Fibroblast of skin of abdomen (primary cell): ENCODE results near the gene TGFBR3.

ENCODE experiments used
- DNase-seq: peaks from one replicate; pipeline ENCODE4 v3.0.0-alpha.2; 2013

Gene TGFBR3

DNA sequence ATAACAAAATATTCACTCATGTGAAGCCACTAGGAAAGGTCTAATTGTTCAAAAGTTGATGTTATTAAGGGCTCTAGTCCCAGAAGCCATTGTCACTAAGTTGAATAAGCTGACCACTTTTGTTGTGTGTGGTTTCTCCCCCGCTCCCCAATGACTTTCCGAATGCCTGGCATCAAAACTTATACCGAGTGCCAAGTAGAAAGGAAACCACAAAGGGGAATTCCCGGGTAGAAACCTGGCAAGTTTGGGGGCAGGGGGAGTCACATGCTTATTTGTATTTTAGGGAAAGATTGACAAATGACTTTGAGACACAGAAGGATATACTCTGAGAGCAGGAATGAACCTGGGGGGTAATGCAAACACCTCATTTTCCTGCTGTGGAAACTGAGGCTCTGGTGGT, 154.1 kb downstream of the TGFBR3 start:
- peak; percentile 39 for DNase-seq

DNA sequence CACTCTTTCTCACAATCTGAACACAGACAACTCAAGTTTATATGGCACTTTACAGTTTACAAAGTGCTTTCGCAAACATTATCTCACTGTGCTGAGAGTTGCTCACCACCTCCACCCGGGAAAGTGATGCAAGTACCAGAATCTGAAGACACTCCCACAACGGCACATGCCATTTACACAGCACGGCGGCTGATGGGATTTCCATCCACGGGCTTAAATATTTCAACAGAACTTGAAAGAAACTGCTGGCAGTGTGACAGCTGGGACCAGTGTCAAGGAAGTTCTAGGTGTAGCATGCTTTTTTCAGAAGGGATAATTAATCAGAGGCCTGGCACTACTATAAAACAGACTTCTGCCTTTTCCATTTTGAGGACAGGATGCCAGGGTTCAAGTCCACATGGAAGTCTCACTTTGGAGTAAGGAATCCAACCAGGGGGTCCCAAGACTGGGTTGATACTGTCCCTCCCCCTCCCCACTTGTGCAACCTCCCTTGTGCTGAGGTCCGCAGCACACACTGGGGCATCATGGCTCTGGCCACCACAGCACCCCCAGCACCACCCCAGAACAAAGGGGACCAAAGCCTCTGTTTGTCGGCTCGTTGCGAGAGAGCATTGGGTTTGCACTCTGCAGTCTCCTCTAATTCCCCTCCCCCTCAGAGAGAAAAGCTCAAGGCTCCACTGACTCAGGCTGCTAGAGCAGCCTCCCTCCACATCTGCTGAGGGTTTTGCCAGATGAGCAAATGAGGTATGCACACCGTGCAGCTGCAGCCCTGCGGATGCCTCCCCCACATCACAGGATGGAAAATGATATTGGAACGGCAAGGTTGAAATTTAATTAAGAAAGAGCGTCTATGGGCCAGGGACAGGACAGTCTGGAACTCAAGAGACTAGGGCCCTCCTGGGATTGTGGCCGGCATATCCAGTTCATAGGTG, 154.9 kb downstream of the TGFBR3 start:
- DNase-seq: peak; percentile 81

DNA sequence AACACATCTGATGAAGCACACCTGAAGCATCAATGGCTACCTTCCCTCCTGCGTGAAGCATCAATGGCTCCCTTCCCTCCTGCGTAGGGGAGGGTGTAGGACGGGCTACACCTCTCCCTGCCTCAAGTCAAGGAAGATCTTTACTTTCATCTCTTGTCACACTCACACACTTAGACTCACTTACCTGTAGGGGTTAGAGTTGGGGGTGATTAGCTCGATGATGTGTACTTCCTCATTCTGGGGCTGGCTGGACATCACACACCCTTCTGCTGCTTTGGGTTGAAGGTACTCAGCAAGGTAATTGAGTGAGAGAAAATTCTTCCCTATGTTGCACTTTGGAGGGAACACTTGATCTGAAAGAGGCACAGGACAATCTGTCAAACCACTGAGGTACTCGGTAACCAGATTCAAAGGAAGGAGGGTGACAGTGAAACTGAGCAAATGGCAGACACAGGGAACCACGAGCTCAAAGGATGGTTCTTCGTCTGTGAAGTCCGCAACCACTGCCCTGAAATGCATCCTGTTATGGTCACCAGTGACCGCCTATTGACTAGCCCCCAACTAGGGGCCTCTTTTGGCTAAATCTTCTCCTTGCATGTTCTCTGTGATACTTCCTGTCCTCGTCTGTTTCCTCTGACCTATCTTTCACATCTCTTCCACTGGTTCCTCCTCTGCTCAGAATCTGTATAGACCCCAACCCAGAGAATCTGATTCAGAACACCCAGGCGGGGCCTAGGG, 156.2 kb downstream of the TGFBR3 start:
- no peak for DNase-seq

DNA sequence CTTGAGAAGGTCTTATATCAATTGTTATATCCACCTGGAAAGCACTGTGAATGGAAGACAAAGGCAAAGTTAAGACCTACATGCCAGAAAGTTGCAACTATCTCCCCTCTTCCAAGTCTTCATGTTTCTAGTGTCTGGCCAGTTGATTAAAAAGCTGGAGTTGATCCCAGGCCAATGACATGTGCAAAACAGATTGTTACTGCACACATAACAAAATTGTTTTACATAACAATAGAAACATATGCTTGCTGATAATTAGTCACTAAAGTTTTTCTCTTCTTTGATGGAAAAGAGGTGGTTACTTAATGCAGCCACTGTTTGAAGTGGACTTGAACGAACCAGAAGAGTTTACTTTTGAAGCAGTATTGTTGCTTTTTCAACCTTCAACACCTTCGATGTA, 158.2 kb downstream of the TGFBR3 start:
- peak; percentile 73 for DNase-seq

DNA sequence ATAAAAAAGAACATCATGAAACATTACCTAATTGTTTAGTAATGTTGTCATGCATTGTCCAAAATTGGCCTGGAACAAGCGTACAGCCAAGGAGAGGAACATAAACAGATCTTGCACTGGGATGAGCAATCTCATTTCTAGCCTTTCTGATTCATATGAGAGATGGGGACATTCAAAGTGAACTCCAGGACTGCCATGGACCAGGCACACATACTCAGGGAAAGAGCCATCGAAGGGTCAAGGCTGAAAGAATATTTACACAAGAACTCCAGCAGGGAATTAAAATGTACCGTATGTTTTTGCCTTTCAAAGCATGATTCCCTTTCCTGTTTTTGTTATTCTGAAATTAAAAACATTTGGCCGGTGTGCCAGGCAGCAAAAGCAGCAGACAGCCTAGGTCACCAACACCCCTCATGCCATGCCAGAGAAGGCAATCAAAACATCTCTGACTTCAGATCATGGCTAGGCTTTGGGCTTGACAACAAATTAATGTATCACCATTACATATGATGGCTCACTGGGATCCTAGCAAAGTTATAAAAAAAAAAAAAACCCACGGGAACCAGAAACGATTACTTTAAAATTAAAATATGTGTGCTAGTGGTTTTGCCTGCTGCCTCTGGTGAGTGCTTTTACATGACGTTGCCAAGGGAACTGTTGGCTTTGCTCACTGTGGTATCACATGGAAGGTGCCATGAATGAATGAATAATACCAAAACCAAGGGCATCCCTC, 159.8 kb downstream of the TGFBR3 start:
- peak; percentile 83 for DNase-seq

DNA sequence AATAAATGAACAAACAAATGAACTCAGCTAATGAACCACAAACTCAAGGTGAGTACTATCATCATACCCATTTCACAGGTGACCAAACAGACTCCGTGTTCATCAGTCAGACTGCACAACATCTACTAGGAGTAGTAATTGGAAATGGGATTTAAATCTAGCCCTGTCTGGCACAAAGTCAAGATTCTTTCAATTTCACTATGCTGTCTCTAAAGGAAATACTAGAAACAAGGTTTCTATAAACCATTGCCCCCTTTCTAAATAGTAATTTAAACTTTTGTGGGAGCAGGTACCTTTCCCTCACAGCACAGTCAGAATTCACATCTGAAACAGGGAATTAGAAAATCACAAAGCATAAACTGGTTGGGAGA, 160.3 kb downstream of the TGFBR3 start:
- no peak for DNase-seq

DNA sequence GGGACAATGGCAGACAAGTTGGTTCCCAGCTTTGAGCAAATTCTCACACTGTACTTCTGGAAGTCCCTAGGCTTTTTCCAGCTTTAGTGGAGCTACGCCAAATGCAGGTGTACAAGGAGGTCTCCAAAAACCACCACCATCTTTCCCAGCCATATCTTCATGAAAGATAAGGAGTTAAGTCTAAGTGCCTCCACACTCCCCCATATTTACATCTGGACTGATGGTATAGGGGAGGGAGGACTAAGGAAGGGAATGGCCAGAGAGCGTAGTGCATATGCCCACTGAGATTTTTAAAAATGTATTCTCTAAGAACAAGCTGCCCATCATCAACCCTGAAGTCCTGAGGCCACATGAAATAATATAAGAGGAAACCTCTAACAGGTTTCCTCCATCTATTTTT, 161.3 kb downstream of the TGFBR3 start:
- no peak for DNase-seq

DNA sequence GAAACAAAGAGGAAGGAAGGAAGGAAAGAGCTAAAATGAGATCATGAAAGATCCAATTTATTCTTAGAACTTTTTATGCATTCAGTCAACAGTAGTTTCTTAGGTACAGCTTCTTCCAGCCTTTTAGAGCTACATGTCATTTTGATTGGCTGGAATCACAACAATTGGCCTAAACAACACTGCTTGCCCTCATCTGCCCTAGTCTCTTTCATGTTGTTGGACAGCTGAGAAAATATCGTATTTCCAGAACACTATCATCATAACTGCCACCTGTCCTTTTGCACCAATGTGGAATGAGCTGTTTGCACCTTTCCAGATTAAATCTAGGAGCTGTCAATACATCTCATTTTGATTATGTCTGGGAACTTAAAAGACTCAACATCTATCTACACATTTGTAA, 161.7 kb downstream of the TGFBR3 start:
- DNase-seq: no peak

DNA sequence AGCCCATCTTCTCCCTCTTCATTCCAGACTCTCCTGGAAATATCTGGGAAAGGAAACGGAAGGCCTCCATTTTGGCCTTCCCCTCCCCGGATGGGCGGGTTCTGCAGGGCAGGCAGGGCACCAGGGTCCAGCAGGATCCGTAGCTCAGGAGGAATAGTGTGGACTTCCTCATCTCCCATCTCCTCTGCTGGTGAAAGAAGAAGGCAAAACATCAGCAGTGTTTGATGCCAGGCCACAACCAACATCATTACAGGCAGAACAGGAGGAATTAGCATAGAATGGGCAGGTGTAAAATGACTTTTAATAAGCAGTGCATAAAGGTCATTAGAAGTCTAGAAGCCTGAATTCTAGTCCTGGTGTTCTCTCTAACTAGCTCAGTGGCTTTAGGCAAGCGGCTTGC, 165.9 kb downstream of the TGFBR3 start:
- no peak for DNase-seq

DNA sequence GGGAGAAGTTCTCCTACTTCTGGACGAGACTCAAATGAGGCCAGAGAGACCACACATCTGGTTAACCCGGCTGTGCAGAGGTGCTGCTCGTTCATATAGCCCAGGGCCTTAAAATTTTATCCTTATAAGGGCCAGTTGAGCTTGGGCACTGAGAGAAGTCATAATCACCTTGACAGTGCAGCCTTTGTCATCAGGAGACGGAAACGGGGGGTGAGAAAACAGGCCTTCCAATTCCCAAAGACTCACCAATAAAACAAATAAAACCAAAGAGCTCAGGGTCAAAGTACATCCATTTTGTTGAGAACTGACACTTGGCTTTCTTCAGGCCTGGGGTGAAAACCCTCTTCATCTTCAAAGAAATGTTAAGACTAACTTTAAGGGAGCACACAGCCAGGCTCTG, 167.1 kb downstream of the TGFBR3 start:
- no peak for DNase-seq

DNA sequence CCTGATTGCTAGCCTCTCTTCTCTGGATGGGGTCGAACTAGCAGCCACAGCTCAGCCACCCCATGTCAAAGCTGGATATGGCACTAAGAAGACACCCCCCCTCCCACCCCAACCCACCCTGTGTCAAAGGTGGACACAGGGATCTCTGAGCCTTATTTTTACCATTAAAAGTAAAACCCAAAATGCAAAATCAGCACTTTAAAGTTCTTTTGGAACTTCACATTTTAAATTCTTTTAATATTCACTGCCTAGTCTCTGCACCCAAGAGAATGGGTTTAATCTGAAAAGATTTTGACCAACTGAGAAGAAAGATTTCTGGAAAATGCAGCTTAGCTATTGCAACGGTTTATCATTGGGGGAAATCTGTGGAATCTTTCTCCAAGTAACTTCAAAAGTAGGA, 167.6 kb downstream of the TGFBR3 start:
- no peak for DNase-seq

DNA sequence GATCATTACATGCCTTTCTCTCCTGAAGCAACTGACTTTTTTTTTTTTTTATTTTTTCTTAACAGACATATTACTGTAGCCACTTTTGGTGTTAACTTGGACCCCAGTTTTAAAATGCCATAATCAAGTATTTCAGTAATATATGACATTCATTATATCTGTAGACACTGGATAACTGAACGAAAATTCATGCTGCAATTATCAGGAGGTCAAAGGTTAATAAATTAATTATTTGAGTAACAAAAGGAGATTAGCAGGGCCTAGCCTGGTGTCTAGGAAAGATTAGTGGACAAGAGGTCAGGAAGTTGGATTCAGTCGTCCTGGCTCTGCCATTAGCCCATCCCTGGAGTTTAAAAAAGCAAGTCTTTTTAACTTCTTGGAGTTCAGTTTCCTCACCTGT, 168.1 kb downstream of the TGFBR3 start:
- no peak for DNase-seq

DNA sequence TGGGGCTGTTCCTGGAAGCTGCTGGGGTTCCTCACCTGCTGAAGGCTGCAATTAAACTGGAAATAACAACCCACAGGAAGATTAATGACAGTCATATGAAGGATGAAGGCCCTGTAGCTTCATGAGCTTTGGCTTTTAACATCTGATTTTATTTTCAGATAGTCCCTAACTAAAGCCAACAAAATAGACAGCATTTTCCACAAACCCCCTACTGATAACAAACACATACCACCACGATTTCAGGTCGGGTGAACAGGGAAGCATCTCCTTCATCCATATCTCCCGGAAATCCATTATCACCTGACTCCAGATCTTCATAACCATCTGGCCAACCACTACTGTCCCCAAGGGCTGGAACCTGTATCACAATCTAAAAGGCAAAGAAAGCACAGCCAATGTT, 169.6 kb downstream of the TGFBR3 start:
- no peak for DNase-seq

DNA sequence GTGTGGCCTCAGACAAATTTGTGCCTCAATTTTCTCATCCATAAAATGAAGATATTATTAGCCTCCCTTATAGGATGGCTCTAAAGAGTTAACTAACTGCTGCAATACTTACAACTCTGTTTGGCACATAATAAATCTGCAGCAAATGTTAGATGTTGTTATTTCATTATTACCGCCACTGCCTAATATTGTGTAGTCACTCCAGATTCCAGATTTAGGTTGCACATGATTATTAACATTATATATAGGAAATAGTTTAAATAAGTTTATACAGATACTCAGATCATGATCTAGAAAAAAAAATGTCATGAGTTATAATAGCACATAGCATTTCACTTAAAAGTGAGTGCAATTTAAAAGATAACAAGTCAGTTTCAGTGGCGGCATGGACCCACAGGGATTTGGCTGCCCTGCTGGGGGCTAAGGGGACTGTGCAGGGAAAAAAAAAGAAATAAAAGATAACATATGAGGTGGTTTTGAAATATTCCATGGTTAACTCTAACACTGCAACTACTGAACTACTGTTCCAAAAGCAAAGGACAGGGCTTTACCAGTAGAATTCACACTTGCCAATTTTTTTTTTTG, 170.4 kb downstream of the TGFBR3 start:
- DNase-seq: no peak

DNA sequence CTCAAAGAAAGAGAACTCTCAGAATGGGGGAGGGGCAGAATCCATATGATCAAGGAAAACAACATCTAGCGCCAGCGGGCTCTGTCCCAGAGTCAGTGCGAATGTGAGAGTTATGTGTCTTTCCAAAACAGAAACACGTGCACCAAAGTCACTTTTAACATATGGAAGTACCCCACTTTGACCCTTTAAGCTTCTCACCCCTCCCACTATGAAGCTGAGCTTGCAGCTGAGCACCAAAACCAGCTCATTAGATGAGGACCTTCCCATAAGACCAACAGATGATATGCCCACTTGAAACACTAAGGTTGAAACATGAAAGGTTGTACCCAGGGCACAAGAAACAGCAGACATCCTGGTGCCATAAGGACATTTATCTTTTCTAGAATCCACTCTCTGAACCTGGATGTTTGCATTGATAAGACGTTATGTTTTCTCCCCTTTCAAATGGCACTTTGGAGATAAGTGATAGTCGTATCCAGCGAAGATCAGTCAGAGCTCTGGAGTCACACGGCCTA, 171.0 kb downstream of the TGFBR3 start:
- DNase-seq: no peak

DNA sequence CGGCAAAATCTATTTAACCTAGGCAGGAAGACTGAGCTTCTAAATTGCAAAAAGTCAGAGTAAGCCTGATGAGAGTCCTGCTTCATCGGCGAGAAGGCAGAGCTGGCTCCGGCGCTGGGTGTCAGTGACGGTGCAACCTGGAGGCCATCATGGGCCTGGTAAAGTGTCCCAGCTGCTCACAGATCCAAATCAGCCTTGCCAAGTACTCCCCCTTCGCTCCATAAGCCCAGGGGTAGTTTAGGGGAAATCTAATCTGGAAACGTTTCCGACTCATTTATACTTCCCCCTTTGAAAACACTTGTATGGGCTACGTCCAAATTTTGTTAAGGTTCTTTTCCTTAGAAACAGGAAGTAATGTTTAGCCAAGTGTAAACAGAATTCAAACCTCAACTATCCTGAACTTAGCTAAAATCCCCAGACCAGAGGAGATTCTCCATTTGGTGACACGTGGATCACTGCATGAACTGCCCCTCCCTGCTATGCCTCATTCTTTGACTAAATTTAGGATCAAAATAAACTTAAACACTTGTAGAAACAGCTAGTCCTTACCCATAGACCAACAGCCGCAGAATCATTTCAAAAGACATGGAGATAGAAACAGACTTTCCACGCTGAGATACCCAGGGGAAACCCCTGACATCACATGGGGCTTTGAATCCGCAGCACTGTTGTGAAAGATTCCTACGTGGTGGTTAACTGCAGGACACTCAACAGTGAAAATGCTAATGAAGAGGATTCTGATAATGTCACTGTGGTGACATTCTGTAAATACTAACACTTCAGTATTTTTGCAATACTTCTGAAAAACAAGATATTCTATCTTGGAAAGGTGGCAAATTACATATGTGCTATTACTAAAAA, 172.7 kb downstream of the TGFBR3 start:
- peak; percentile 9 for DNase-seq

DNA sequence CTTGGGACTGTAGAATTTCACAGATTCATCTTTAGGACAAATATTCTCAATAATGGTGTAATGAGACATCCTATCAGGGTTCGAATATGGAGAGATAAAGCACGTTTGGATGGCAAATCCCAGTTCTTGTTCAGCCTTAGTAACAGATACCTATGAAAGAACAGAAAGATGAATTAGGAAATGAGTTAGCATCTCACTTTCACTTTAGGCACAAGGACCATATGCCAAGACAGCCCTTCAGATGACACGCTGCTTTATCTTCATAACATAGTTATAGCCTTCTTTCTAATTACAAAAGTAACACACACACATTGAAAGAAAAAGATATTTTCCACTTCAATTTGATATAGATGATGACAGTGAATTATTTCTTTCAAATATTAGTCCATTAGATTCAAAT, 173.6 kb downstream of the TGFBR3 start:
- no peak for DNase-seq

DNA sequence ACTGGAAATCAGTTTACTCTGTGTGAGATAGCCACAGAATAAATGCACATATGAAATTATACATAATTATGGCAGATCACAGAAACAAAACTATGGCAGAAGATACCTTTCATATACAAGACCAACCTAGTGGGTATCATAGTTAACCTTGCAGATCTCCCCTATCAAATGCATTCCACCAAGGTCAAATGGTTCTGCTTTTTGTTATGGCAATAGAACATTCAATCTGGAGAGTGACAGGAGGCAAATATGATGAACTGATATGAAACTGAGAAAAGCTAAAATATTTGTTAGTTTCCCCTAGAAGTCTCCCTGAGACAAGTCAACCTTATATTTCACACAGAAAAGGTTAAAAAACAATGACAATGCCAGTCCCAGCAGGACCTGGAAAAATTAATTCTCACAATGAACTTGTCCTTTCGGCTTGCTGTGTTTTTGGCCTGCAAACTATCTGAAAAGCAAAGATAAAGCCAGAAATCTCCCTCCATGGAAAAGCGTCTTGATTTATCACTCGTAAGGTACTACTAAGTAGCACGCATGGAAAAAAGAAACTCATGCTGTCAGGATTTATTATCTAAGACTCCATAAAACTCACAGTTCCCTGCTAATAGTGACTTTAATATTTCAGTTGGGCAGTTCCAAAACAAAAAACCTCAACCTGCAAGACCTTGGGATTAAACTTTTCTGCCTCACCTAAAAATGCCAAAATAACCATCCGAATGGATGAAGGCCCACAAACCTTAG, 174.3 kb downstream of the TGFBR3 start:
- no peak for DNase-seq

DNA sequence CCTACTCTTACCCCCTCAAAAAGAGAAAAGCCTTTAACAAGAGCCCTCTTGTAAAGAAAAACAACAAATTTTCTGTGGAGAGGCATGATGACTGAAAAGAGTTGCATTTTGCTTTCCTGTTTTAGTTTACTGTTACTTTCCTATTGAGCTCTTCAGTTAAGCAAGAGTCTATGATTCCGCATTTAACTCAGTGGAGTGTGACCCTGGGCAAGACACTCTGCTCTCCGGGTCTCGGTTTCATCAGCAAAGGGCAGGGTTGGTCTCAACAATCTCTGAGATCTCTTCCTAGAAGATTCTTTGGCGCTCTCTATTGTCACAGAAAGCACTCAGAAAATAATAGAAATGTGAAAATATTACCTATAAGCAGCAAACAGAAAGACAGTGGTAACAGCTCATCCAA, 175.7 kb downstream of the TGFBR3 start:
- no peak for DNase-seq

DNA sequence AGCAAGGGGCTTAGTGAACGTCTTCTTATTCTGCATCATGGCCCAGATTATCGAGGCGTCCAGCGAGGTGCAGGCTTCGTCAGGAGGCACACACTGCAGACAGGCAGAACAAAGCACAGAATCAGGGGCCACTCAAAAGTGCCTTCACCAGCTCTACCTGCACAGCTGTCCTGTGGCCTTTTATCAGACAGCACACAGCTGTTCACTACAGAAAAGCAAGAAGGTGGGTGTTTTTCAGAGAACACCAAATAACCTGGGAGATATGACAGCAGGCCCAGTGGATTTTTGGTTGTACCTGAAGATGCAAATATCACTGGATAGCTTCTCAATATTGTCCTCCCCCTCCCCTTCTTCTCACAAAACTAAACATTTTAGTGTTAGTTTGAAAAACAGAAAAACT, 177.3 kb downstream of the TGFBR3 start:
- no peak for DNase-seq

DNA sequence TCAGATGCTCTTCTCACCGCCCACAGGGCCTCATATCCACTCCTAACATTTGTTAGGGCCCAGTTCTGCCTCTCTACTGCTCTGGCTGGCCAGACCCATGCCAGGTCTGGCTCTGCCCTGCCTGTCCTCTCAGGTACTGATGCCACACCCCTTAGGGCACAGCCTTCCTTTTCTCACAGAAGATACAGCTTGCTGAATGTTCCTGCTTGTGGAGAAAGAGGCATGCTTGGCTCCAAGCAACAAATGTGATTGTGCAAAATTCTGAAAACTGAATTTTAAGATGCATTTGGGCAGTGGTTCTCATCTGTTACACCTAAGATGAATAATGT, 178.1 kb downstream of the TGFBR3 start:
- no peak for DNase-seq
